GM21576 (cell line): Measurements from ENCODE around the gene FAM50B.

Experiments
- ATAC-seq: cut with Tn5 transposase; IDR thresholded peaks from one replicate; pipeline ENCODE4 v1.9.1; 2021; ENCODE audit warnings: mild to moderate bottlenecking, moderate library complexity; ENCODE audit not compliant: unreplicated experiment

The FAM50B gene

DNA sequence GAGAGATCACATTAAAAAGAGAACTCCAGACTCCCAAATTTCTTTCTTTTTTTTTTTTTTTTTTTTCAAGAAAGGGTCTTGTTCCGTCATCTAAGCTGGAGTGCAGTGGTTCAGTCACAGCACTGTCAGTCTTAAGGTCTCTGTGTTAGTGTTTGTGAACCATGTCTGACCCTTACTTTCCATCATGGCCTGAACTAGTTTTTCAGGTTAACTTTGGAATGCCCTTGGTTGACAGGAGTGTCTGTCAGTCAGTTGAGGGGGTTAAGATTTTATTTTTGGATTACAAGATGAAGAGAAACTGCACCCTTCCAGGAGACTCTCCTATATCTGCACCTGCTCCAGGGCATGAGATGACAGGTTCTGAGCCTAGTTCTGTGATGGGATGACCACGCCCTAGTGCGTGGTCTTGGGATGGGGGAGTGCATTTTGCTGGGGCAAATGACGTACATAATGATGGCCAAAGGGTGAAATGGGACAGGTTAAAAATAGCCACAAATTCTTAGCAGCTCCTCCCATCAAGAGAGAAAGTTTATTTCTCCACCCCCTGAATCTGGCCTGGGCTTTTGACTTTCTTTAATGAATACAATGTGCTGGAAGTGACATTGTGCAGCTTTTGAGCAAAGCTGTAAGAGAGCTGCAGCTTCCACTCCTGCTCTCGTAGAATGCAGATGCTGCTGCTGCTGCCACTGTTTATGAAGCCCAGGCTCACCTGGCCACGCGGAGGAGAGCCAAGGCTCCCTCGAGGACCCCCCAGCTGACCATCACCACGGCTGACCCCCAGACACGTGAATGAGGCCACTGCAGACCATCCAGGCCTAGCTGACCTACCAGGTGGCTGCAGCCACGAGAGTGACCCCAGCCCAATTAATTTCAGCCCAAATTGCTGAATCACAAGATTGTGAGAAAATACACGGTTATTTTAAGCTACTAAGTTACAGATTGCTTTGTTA, 29.7 kb upstream of the FAM50B start:
- ATAC-seq: no peak

DNA sequence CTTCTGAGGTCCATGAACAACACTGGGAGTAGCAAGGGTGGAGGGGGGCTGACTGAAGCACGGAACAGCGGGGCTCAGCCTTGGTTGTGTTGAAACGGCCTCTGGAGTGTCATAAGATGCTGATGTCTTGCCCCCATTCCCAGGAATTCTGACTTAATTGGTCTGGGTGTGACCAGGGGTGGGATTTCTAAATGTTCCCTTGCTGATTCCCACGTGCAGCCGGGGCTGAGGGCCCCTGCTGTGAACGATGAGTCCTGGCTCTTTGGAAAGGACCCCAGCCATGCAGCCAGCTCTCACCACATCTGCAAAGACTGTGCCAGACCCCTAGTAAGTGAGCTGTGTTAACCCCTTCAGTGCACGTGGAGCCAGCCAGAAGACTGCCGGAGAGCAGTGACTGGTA, 28.6 kb upstream of the FAM50B start:
- ATAC-seq: no peak

DNA sequence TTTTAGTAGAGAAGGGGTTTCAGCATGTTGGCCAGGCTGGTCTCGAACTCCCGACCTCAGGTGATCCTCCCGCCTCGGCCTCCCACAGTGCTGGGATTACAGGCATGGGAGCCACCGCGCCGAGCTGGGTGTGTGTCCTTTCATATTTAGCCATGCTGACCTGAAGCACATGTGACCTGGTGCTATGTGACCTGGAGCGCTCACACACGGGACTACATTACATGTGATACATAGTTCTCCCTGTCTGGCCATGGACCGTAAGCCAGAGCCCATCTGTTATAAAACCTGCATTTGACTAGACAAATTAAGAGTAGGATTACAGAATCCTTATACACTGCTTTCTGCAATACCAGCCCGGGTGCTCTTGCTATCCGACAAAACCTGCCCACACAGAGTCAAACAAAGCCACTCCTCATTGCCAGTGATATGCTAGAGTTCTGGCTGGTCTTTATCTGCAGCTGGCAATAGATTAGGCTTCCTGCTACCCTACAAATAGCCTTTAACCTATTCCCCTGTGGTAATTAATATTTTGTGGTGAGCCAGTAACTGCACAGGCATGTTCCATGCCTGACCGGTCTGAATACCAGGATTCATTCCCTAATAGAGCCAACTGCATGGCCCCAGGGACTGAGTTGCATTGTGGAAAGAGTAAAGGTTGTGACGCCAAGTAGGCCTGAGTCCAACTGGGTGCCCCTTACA, 26.3 kb upstream of the FAM50B start:
- ATAC-seq: no peak

DNA sequence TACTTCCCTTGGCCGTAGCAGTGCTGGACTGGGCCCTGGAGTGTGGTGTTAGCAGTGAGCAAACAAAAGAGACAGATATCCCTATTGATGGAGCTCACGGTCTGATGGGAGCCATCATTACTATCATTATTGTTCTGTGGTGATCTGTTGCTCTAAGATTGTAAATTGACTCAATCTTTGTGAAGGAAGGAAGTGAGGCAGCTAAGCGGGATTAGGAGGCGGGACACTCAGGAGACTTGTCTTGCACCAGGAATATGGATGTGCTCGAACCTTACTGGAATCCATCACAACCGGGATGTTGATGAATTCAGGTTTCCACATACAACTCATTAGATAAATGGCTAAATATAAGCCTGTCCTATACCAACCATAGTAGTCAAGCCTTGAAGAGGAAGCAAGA, 25.5 kb upstream of the FAM50B start:
- no peak for ATAC-seq

DNA sequence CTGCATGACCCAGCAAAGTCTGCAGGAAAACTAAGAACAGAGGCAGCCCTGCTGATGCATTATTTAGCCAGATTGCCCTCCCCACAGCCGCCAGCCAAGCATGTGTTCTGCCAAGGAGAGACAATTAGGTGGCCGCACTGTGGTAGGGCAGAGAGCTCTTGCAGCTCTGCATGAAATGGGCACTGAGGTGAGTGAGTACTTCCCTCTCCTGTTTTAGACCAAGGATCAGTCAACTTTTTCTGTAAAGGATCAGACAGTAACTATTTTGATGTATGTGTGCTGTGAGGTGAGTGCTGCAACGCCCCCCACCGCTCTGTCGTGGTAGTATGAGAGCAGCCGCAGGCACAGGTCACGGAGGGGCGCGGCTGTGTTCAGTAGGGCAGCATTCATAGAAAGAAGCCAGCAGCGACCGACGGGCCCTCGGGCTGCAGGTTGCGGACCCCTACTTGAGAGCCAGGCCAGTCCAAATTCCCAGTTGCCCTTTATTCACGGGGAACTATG, 23.8 kb upstream of the FAM50B start:
- ATAC-seq: no peak

DNA sequence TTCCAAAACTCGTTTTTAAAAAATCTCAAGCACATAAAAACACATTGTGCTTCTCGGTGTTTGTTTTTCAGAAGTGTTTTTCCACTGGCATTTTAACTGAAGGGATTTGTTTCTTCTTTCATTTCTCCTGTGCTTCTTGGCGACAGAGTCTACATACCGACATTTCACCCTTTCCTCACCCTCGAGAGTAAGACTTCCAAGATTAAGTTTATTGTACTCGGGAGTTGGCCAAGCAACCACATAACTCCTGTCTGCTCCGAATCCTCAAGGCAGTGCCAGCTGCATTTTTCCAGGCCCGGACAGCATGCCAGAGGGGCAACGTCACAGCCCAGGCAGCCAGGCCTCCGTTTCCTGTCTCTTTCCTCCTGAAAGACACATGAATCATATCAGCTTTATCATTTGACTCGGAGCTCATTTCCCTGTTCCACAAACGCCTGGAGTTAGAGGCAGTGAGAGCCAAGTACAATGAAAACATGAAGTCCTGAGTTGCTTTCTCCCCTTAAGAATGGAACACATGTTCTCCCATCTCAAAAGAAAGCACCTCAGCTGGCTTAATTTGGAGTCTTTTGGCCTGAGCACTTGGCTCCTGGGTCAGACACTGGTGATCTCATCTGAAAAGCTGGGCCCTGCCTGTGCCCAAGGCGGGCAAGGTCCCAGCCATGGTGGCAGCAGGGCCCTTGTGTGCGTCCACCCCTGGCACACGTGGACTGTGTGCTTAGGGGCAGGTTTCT, 23.2 kb upstream of the FAM50B start:
- ATAC-seq: no peak

DNA sequence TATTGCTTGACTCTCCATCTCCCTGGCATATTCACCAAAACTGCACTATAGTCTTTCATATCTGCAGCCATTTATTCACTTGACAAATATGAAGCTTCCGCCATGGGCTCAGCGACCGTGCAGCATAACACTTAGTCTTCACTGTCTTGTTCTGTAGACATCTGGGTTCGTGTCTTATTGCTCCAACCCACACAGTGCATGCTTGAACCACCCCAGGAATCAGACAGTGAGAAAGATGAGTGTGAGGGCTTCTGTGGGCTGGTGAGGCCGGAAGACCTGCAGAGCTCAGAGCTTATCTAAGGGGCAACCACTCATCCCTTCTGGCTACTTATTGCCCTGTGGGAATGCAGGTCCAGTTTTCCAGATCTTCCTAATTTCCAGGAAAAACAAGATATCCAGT, 19.9 kb upstream of the FAM50B start:
- no peak for ATAC-seq

DNA sequence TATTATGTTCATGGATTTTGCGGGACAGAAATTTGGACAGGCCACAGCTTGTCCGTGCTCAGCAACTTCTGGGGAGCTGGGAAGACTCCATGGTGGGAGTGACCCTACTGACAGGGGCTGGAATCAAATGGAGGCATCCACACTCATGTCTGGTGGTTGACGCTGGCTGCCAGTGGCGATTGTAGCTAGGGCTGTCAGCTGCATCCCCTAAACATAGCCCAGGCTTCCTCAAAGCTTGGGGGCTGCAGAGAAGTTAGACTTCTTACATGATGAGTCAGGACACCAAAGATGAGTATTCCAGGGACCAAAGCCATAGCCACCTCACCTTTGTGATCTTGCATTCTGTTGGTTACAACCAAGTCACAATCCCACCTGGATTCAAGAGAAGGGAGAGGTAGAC, 18.4 kb upstream of the FAM50B start:
- no peak for ATAC-seq

DNA sequence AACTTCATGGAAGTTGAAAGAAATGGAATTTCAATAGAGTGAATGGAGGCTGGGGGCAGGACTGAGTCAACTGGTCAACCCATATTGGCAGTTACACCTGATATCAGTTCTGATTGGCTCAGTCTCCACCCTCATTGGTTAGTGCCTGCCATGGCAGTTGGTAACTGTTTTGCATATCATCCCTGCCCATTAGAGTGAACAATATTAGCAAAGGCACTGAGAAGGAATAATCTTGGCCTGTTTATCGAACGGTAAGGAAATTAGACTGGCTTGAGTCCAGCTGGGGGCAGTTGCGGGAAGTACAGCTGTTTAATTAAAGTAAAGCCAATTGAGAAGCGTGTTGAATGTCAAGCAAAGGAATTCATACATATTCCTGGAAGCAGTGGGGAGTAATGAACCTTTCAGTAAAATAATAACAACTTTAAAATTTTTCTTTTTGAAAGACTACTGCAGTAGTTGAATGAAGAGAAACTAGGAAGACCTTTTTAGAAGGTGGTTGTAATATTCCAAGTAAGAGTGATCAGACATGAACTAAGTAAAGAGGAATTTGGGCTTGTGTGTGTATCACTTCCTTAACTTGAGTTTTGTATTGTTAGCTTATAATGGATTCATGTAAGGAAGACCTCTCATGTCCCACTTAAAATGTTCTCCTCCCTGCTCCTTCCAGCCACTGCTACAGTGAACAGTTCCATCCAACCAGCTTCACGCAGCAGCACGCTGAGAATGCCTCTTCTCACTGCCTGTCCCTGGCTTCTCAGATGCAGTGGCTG, 17.2 kb upstream of the FAM50B start:
- ATAC-seq: no peak

DNA sequence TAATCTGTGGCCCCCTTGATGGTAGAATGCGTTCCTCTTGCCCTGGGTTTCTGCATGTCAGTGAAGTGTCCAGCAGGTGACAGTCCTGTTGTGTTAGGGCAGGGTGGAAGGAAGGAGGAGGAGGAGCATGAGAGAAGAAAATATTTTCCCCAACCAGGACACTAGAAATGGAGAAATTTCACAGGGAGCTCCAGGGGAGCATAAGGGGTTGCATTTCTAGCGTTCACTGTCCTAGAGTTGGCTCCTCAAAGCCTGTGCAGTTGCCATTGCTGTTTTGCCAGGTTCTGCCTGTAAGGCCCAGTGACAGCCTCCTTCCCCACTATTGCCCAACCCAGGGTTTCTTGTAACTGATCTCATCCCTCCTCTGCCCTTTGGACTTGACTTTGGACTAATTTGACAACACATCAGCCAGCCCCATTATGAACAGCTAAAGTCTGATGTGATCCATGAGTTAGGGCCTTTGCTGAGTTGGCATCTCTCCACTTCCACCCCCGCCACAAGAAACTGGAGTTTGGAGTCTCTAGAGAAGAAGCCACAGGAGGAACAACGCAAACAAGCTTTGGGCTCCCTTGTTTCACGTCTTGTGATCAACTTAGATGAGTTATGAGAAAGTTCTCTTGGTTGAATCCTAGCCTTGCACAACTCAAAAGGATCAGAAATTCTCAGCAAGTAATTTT, 14.0 kb upstream of the FAM50B start:
- ATAC-seq: no peak

DNA sequence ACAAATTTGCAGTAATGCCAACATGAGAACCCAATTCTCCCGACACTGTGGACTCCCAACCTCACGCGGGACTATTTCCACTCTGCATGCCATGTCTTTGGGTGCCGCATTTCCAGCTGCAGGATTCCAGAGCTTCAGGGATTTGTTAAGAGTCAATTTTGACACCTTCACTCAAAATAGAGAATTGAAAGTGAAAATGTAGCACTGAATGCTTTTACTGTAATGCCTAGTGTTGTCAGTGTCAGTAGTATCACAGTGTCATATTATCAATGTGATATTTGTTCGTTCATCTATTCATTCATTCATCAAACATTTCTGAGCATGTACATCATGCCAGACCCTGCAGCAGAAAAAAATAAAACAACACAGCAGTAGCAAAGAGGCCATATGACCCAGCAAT, 13.4 kb upstream of the FAM50B start:
- ATAC-seq: no peak

DNA sequence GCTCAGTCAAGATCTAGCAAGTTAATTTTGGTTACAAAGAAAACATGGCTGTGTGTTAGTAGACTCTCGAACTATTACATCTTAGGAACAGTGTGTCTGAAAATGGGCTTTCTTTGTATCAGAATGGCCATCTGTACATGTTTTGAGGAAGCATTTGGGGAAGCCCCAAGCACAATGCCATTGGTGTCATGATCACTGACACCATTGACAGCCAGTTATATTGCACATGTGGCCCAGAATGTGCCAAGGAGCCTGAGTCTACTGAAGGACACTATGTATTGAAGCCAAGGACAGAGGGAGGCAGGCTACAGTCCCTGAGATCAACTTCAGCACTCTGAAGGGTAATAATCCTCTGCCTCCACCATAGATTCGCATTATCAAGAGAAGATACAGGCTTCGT, 12.6 kb upstream of the FAM50B start:
- ATAC-seq: no peak

DNA sequence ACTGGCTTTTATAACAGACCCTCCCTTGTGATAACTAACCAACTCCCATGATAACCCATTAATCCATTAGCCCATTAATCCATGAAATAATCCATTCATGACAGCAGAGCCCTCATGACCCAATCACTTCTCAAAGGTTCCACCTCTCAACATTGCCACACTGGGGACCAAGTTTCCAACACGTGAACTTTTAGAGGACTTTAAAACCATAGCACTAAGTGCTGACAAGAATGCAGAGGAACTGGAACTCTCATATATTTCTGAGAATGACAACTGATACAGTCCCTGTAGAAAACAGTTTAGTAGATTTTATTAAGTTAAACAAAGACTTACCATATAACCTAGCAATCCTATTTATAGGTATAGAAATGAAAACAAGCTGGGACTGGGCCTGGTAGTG, 11.4 kb upstream of the FAM50B start:
- no peak for ATAC-seq

DNA sequence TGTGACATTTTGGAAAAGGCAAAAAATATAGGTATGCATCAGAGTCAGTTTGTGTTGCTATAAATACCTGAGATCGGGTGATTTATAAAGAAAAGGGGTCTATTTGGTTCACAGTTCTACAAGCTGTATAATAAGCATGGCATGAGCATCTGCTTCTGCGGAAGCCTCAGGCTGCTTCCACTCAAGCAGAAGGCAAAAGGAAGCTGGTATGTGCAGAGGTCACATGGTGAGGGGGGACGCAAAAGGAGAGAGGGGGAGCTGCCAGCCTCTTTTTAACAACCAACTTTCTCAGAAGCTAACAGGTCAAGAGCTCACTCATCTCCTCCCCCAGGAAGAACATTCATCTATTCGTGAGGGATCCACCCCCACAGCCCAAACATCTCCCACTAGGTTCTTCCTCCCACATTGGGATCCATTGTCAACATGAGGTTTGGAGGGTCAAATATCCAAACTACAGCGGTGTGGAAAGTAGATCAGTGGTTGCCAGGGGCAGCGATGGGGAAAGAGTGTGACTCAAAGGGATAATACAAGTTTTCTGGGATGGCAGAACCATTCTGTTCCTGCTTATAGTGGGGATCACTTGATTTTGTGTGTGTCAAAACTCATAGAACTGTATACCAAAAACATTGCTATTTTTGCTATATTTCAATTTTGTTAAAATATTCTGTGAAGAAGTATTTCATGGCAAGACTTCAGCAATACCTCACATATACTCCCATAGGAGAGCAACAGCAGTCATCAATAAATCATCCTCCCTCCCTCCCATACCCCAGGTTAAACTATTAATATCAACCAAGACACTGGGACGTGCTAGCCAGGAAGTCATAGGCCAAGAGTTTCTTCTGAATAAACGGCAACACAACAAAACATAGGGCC, 9.9 kb upstream of the FAM50B start:
- no peak for ATAC-seq

DNA sequence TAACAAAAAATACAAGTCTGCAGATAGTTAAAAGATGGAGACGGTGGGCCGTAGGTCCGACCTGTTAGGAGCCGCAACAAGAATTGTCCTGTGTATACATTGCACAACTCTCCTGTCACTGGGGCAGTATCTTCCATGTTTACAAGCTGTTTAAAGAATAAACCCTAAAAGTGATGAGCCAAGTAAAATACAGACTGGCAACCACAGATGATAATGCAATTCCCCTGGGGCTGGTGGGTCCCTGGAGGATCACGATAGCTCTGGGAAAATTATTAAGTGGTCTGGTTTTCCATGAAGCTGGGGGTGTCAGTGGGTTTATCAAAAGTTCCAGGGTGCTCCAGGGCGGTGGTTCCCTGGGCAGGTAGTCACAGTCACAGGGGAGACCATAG, 8.1 kb upstream of the FAM50B start:
- no peak for ATAC-seq

DNA sequence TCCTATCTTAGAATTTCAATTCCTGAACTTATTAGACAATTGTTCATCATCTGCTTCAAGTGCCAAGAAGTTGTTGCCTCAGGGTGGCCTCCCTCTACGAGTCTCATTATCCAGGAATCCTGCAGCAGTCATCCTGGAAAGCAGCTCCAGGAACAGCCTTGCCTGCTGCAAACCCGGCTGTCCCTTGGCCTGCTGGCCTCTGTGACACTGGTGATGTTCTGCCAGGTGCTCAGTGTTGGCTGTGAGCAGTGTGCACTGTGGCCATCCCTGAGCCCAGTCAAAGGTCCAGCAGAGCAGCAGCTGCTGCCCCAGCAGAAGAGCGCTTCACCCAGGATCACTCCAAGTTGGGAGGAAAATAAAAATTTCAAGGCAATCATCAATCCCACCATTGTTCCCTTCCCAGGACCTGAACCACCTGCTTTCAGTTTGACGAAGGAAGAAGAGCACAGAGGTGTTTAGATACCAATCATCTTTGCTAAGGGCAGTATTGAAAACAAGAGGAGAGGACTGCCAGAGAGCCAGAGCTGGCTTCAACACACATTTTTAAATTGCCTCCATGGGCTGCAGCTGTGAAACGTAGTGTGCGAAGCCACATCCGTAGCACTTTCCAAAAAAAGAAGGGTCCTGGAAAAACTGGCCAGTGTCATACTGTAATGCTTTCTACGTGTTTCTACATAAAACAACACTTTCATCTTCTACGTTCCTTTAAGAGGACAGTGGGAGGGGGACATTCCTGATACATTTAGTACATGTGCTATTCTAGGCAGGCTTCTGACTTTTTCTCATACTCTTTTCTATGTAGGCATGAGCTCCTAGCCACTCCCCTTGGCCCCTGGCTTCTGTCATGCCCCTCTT, 7.2 kb upstream of the FAM50B start:
- no peak for ATAC-seq

DNA sequence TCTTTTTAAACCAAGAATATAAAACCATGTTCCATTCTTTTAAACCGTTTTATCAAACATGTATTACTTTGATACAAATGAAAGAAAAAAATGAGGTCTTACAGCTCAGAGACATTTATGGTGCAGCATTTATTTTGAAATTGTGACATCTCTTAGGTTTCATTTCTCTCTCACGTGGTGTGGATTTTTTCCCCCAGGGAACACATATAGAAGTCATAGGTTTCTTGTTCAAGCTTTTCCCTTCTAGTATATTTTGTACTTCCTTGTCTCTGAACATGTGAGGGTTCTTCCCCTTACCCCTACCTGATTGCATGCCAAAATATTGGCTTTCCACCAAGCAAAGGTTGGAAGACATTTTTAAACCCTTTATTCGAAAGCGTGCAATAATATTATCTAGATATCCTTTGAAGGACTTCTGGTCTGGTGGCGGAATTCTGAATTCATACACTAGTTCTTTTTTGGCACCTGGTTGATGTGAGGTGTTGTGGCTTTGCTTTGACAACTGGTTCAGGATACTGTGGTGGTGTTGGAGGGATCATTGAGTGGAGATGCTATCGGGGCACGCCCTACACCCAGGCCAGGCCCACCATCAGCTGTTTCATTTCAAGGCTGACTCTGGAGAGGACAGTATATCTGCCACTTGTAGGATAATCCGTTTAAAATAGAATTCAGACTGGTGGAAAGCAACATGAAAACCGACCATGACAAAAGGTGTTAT, 5.6 kb upstream of the FAM50B start:
- ATAC-seq: no peak

DNA sequence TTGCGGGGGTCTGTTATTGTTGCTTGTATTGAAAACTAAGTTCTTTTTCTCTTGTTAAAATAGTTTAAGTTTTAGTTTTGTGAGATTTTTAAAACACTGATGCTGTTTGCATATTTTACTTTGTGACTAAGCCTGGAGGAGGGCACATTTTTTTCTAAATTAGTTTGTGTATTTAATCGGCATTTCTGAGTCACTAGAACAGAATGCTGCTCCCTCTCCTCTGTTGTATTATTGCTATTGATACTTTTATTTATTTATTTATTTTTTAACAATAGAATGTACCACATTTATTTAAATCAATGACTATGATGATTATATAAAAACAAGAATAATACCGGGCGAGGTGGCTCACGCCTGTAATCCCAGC, 5.1 kb upstream of the FAM50B start:
- ATAC-seq: no peak
